ENCODE data around the gene PTGFRN. TPM values are rescaled to one million over a fixed set of nuclear protein-coding genes. Genes with fewer than 3 reads are reported as not detected.

PTGFRN gene
- total and polyA plus RNA-seq, 5 donors: 100 to 247 (median 157) TPM

DNA sequence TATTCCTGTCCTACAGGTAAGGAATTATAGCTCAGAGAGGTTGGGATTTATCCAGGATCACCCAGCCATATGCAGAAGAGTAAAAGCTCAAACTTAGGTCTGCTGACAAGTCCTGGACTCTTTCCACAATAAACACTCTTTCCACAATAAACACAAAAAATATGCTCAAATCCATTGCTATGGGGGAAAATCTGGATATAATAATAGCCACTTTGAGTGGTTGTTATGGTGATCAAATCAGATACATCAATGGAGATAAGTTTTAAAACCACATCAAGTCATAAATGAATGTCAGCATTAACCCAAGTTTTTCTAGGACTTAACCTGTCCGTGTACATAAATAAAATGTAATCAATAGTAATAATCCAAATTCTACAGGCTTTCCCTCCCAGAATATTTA, 128.1 kb downstream of the PTGFRN start:
- no peak for ATAC-seq

DNA sequence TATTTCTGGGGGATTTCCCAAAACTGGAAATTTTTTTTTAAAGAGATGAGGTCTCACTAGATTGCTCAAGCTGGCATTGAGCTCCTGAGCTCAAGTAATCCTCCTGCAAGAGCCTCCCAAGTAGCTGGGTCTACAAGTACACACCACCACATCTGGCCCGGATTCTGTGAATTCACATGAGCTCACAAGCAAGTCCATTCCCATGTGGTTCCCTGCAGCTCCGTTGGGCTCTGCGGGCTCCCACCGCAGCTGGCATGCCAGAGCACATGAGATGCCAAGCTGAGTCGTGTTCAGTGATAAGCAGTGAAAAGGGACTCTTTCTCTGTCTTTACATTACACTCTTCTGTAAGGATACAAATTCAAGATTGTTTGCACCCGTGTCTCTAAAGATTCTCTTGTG, 128.5 kb downstream of the PTGFRN start:
- Histone ChIP-seq H3K9me3 (ENCODE audit: control insufficient read depth, low read length) (no peaks in the 10 kb centered on the region), H3K4me1 (ENCODE audit: control insufficient read depth, insufficient read depth, low read length) (no peaks in the 10 kb centered on the region), H3K27me3 (ENCODE audit: control insufficient read depth, insufficient read depth) (no peaks in the 10 kb centered on the region), H3K27ac (ENCODE audit: low read length) (no peak overlapping the region), H3K4me3 (ENCODE audit: low read length) (no peak overlapping the region)
- intact Hi-C loops (cut with DNase I): no loop called here
- 68% methylated on average over 6 of the region's 6 CpGs for WGBS
- DNase-seq (peak in 1 of 3 donors; percentile 45), ATAC-seq (no peak)

More for the DNA sequence above, 128.1 kb downstream of the PTGFRN start:
- intact Hi-C loops (cut with DNase I): no loop called here
- no peaks in the 10 kb centered on the region for H3K27me3 ChIP-seq (ENCODE audit: control insufficient read depth, insufficient read depth)
- H3K9me3 ChIP-seq (ENCODE audit: control insufficient read depth, low read length): no peaks in the 10 kb centered on the region
- H3K27ac ChIP-seq (ENCODE audit: low read length): no peak overlapping the region
- WGBS: 88% methylated on average over 1 of the region's 1 CpG
- DNase-seq: no peak
- no peaks in the 10 kb centered on the region for H3K4me1 ChIP-seq (ENCODE audit: control insufficient read depth, insufficient read depth, low read length)
- no peak overlapping the region for H3K4me3 ChIP-seq (ENCODE audit: low read length)

Other genes starting within 250 kb of the PTGFRN start
- gene IGSF3, start 242.2 kb upstream of the PTGFRN start, total RNA-seq: 10 to 100 TPM; 11.7 to 15.5 (median 13.3) TPM
- 5.0 TPM for gene IGSF3, start 242.2 kb upstream of the PTGFRN start, polyA plus RNA-seq
- 1 to 10 TPM in 2 of 4 donors, under 1 TPM in 2; 0.92 to 2.6 (median 1.5) TPM for gene CD2, start 155.5 kb upstream of the PTGFRN start, total RNA-seq
- 0.59 TPM for gene CD2, start 155.5 kb upstream of the PTGFRN start, polyA plus RNA-seq
- gene CD101, start 91.8 kb downstream of the PTGFRN start, total RNA-seq: 1 to 10 TPM in 3 of 4 donors, under 1 TPM in 1; 0.80 to 3.1 (median 1.4) TPM
- 0.48 TPM for gene CD101, start 91.8 kb downstream of the PTGFRN start, polyA plus RNA-seq
- 10 to 100 TPM in 1 of 4 donors, 1 to 10 TPM in 3; 8.7 to 10.6 (median 9.2) TPM for gene TTF2, start 150.4 kb downstream of the PTGFRN start, total RNA-seq
- gene TTF2, start 150.4 kb downstream of the PTGFRN start, polyA plus RNA-seq: 2.1 TPM
- 10 to 100 TPM in 3 of 4 donors, 1 to 10 TPM in 1; 8.9 to 21.9 (median 18.6) TPM for gene TRIM45, start 211.8 kb downstream of the PTGFRN start, total RNA-seq
- 11.5 TPM for gene TRIM45, start 211.8 kb downstream of the PTGFRN start, polyA plus RNA-seq